ENCODE results near the gene PRCC. TPM values are rescaled to one million over a fixed set of nuclear protein-coding genes. Genes with fewer than 3 reads are reported as not detected.

PRCC gene
- total and polyA plus RNA-seq, 12 donors = 32.1 to 56.9 (median 44.2) TPM

DNA sequence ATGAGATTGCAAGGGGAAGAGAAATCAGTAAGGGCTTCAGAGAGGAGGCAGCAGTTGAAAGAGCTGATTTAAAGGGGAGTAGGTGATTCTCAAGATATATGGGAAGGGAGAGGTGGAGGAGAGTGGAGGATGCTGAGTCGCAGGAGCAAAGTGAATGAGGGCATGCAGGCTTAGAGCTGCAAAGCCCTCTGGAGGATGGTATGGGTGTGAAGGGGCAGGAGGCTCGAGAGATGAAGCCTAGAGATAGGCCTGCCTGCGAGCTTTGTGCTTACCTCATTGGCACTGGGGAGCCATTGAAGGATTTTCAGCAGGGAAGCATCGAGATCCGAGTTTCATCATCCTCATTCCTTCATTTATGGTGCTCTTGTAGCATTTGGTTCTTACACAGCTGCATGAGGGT is 65.1 kb downstream of the PRCC start:
- H3K9me3 ChIP-seq = no peaks in the 10 kb centered on the region
- TF ChIP-seq CTCF (IDR thresholded peaks at IDR 0.05) = no peak
- ATAC-seq (no peak), DNase-seq (no peak)
- H3K4me3 ChIP-seq = no peak overlapping the region
- intact Hi-C loops (cut with DNase I) = loop anchor here in 3 of 10 donors (5.0 to 10.0 kb wide), 3 partner anchors 52 to 95 kb away; partner anchors contain the start of gene LRRC71 (in 1 of the 3)
- H3K4me1 ChIP-seq = no peaks in the 10 kb centered on the region
- 60 to 63% methylated on average over 5 of the region's 5 CpGs for WGBS, 2 donors
- H3K27ac ChIP-seq = no peak overlapping the region
- peaks cover 0 to 23% (median 0%) of the 10 kb centered on the region in 7 donors for H3K27me3 ChIP-seq
- H3K36me3 ChIP-seq = no peaks in the 10 kb centered on the region

GRCh38 chr1:156833603-156834002 is 66.3 kb downstream of the PRCC start:
- peaks cover 0 to 28% (median 7%) of the 10 kb centered on the region in 7 donors for H3K27me3 ChIP-seq
- peak in 3 of 8 donors; percentile 47 to 58 (median 49) for ATAC-seq
- intact Hi-C loops (cut with DNase I) = loop anchor here in 4 of 10 donors (2.0 to 10.0 kb wide), 4 partner anchors 51 to 94 kb away; partner anchors contain the start of gene LRRC71 (in 1 of the 4)

GRCh38 chr1:156834322-156834721 is 67.0 kb downstream of the PRCC start:
- H3K27me3 ChIP-seq = peaks cover 0 to 34% (median 11%) of the 10 kb centered on the region in 7 donors
- peaks cover 0 to 5% (median 0%) of the 10 kb centered on the region in 9 donors for H3K4me1 ChIP-seq
- DNase-seq (no peak), ATAC-seq (no peak)
- no peak for TF ChIP-seq CTCF (IDR thresholded peaks at IDR 0.05)
- 81 to 84% methylated on average over 3 of the region's 3 CpGs for WGBS, 2 donors
- no peaks in the 10 kb centered on the region for H3K36me3 ChIP-seq
- H3K9me3 ChIP-seq = no peaks in the 10 kb centered on the region
- no peak overlapping the region for H3K4me3 ChIP-seq
- intact Hi-C loops (cut with DNase I) = loop anchor here in 4 of 10 donors (2.0 to 10.0 kb wide), 4 partner anchors 50 to 93 kb away; partner anchors contain the start of gene LRRC71 (in 1 of the 4)
- no peak overlapping the region for H3K27ac ChIP-seq

More at GRCh38 chr1:156833603-156834002, 66.3 kb downstream of the PRCC start:
- Histone ChIP-seq H3K4me1 (no peaks in the 10 kb centered on the region), H3K4me3 (no peak overlapping the region), H3K9me3 (no peaks in the 10 kb centered on the region), H3K36me3 (no peaks in the 10 kb centered on the region), H3K27ac (no peak overlapping the region)
- WGBS, 2 donors = 48 to 57% methylated on average over 2 of the region's 2 CpGs
- no peak for DNase-seq
- TF ChIP-seq CTCF (IDR thresholded peaks at IDR 0.05) = no peak

- WGBS, 2 donors = 64 to 70% methylated on average over 5 of the region's 5 CpGs
- no peaks in the 10 kb centered on the region for H3K9me3 ChIP-seq
- no peak overlapping the region for H3K4me3 ChIP-seq
- TF ChIP-seq CTCF (IDR thresholded peaks at IDR 0.05) = no peak
- ATAC-seq = no peak
- H3K36me3 ChIP-seq = no peaks in the 10 kb centered on the region
- H3K27ac ChIP-seq = no peak overlapping the region
- H3K4me1 ChIP-seq = peaks cover 0 to 5% (median 0%) of the 10 kb centered on the region in 9 donors
- DNase-seq = no peak
- H3K27me3 ChIP-seq = peaks cover 0 to 44% (median 20%) of the 10 kb centered on the region in 7 donors
- intact Hi-C loops (cut with DNase I) = loop anchor here in 3 of 10 donors (5.0 to 10.0 kb wide), 4 partner anchors 49 to 91 kb away; partner anchors contain the start of gene LRRC71 (in 1 of the 3)
These were observed 68.8 kb downstream of the PRCC start for GRCh38 chr1:156836041-156836654.

All from heart right ventricle (tissue), 16 donors.